CD8-positive, alpha-beta memory T cell (primary cell): ENCODE results near the gene PFKFB3. TPM values are rescaled to one million over a fixed set of nuclear protein-coding genes. Genes with fewer than 3 reads are reported as not detected.
"Not testable (repeated sequence)": the region's sequence is repeated elsewhere in the genome, so short reads cannot be mapped to it uniquely, and the experiment has no call there.

Experiments used
- CTCF ChIA-PET: fragments of 350-600 bp; sonication (Branson Sonifier 250); formaldehyde crosslinking; loops from one replicate; lab custom pipeline; 2021; ENCODE audit warnings: antibody characterized with exemption; lab: Charles Lee
- POLR2A ChIA-PET: fragments of 350-600 bp; sonication (Branson Sonifier 250); formaldehyde crosslinking; loops from one replicate; lab custom pipeline; 2021; ENCODE audit warnings: antibody characterized with exemption; lab: Charles Lee
- DNase-seq, 5 donors: peaks; one replicate each; pipeline versions ENCODE4 v3.0.0 to v3.0.0-alpha.2; 2020 to 2022; ENCODE audit warnings: mixed read lengths in 1 of 5
- H3K27ac ChIP-seq: one replicate; pipeline ENCODE4 v1.7.0; 2013; ENCODE audit warnings: low read depth, mild to moderate bottlenecking, low read length, moderate library complexity
- H3K27me3 ChIP-seq: 2 replicates; pipeline ENCODE4 v1.7.0; 2013; ENCODE audit warnings: low read length, mild to moderate bottlenecking; ENCODE audit not compliant: insufficient read depth, poor library complexity, severe bottlenecking
- H3K36me3 ChIP-seq: 2 replicates; pipeline ENCODE4 v1.7.0; 2013; ENCODE audit warnings: mild to moderate bottlenecking, low read length, moderate library complexity; ENCODE audit not compliant: insufficient read depth
- H3K4me1 ChIP-seq: 2 replicates; pipeline ENCODE4 v1.7.0; 2013; ENCODE audit warnings: mild to moderate bottlenecking, low read length, moderate library complexity; ENCODE audit not compliant: insufficient read depth
- H3K4me3 ChIP-seq: 2 replicates; pipeline ENCODE4 v1.7.0; 2013; ENCODE audit warnings: mild to moderate bottlenecking, low read length
- H3K9me3 ChIP-seq: 2 replicates; pipeline ENCODE4 v1.7.0; 2013; ENCODE audit warnings: mild to moderate bottlenecking, low read length
- H3K27ac Mint-ChIP-seq, 8 donors: one replicate each; pipeline ENCODE4 v1.8.0; 2020 to 2021; ENCODE audit warnings: mixed read lengths in 8 of 8, mild to moderate bottlenecking in 6 of 8, inconsistent platforms in 3 of 8, moderate library complexity in 3 of 8
- H3K27me3 Mint-ChIP-seq, 2 donors: one replicate each; pipeline ENCODE4 v1.8.0; 2020 to 2021; ENCODE audit warnings: mixed read lengths in 2 of 2, mild to moderate bottlenecking in 1 of 2, moderate library complexity in 1 of 2
- H3K36me3 Mint-ChIP-seq, 3 donors: one replicate each; pipeline ENCODE4 v1.8.0; 2020 to 2021; ENCODE audit warnings: mixed read lengths in 3 of 3, inconsistent platforms in 1 of 3, mild to moderate bottlenecking in 1 of 3
- H3K4me1 Mint-ChIP-seq, 3 donors: one replicate each; pipeline ENCODE4 v1.8.0; 2020 to 2021; ENCODE audit warnings: mixed read lengths in 3 of 3, inconsistent platforms in 1 of 3, mild to moderate bottlenecking in 1 of 3
- H3K4me3 Mint-ChIP-seq, 7 donors: one replicate each; pipeline ENCODE4 v1.8.0; 2020 to 2021; ENCODE audit warnings: mixed read lengths in 7 of 7, mild to moderate bottlenecking in 6 of 7, moderate library complexity in 4 of 7, inconsistent platforms in 2 of 7
- H3K9me3 Mint-ChIP-seq, 5 donors: one replicate each; pipeline ENCODE4 v1.8.0; 2020 to 2022; ENCODE audit warnings: mixed read lengths in 5 of 5, mild to moderate bottlenecking in 3 of 5, moderate library complexity in 2 of 5, inconsistent platforms in 1 of 5
- polyA plus RNA-seq: library from polyadenylated mRNA; unstranded; fragments of 300-500 nt; fragmentation: Illumina TruSeq; gene quantifications from one replicate; pipeline ENCODE4 v1.2.3, GENCODE V29; 2021
- total RNA-seq, 2 experiments: library from RNA; stranded (reverse); gene quantifications; one replicate each; pipeline ENCODE4 v1.2.3, GENCODE V29; 2021

Gene PFKFB3
- total and polyA plus RNA-seq, 3 experiments from 2014 or later: 7.4 to 60.1 (median 53.6) TPM

- peaks cover 17% of the 10 kb centered on the region for H3K4me1 ChIP-seq
- Mint-ChIP-seq H3K27me3 (no peaks in the 10 kb centered on the region), H3K9me3 (no peaks in the 10 kb centered on the region), H3K27ac (peak overlapping the region in 1 of 8 donors; percentile 64), H3K4me3 (no peak overlapping the region), H3K36me3 (no peaks in the 10 kb centered on the region), H3K4me1 (peaks cover 22 to 38% (median 24%) of the 10 kb centered on the region in 3 donors)
- H3K36me3 ChIP-seq: no peaks in the 10 kb centered on the region
- DNase-seq: no peak
- H3K27ac ChIP-seq: no peak overlapping the region
- no peaks in the 10 kb centered on the region for H3K27me3 ChIP-seq
- CTCF ChIA-PET: interaction anchor here (1.0 kb wide), 1 partner anchor 11 kb away, joined by 3 read pairs; no protein-coding TSS in a partner anchor
- no peak overlapping the region for H3K4me3 ChIP-seq
- POLR2A ChIA-PET: no interaction called here
- H3K9me3 ChIP-seq: no peaks in the 10 kb centered on the region
Observed at GRCh38 chr10:6278519-6279120, 75.9 kb downstream of the PFKFB3 start.

GRCh38 chr10:6279540-6280267 is 77.0 kb downstream of the PFKFB3 start:
- Histone ChIP-seq H3K36me3 (no peaks in the 10 kb centered on the region), H3K4me1 (peaks cover 16% of the 10 kb centered on the region), H3K9me3 (no peaks in the 10 kb centered on the region), H3K27me3 (no peaks in the 10 kb centered on the region), H3K27ac (no peak overlapping the region), H3K4me3 (no peak overlapping the region)
- CTCF ChIA-PET: interaction anchor here (0.9 kb wide), 1 partner anchor 77 kb away, joined by 4 read pairs; the partner anchor contains the start of gene PFKFB3
- Mint-ChIP-seq H3K9me3 (no peaks in the 10 kb centered on the region), H3K4me1 (peaks cover 22 to 33% (median 22%) of the 10 kb centered on the region in 3 donors), H3K27me3 (no peaks in the 10 kb centered on the region), H3K27ac (peak overlapping the region in 5 of 8 donors; percentile 8 to 58 (median 36)), H3K36me3 (no peaks in the 10 kb centered on the region), H3K4me3 (no peak overlapping the region)
- POLR2A ChIA-PET: no interaction called here
- DNase-seq: no peak

- no peaks in the 10 kb centered on the region for H3K36me3 ChIP-seq
- Mint-ChIP-seq H3K27me3 (no peaks in the 10 kb centered on the region), H3K4me3 (peak overlapping the region in 2 of 7 donors; percentile 17 to 36), H3K36me3 (no peaks in the 10 kb centered on the region), H3K27ac (peak overlapping the region in 6 of 8 donors; percentile 8 to 70 (median 38)), H3K4me1 (peaks cover 17 to 27% (median 17%) of the 10 kb centered on the region in 3 donors), H3K9me3 (no peaks in the 10 kb centered on the region)
- DNase-seq: no peak
- ChIA-PET POLR2A (no interaction called here), CTCF (interaction anchor here (0.9 kb wide), 1 partner anchor 78 kb away, joined by 4 read pairs; the partner anchor contains the start of gene PFKFB3)
- no peaks in the 10 kb centered on the region for H3K9me3 ChIP-seq
- peaks cover 10% of the 10 kb centered on the region for H3K4me1 ChIP-seq
- H3K27ac ChIP-seq: no peak overlapping the region
- H3K4me3 ChIP-seq: no peak overlapping the region
- H3K27me3 ChIP-seq: no peaks in the 10 kb centered on the region
Observed at GRCh38 chr10:6280291-6280690, 77.6 kb downstream of the PFKFB3 start.

GRCh38 chr10:6282454-6282958 is 79.8 kb downstream of the PFKFB3 start:
- Histone ChIP-seq H3K4me3 (no peak overlapping the region), H3K27ac (no peak overlapping the region), H3K27me3 (no peaks in the 10 kb centered on the region), H3K9me3 (no peaks in the 10 kb centered on the region), H3K36me3 (no peaks in the 10 kb centered on the region), H3K4me1 (peaks cover 3% of the 10 kb centered on the region)
- DNase-seq: no peak
- H3K27ac Mint-ChIP-seq: no peak overlapping the region
- H3K4me1 Mint-ChIP-seq: peaks cover 10 to 13% (median 11%) of the 10 kb centered on the region in 3 donors
- no peaks in the 10 kb centered on the region for H3K27me3 Mint-ChIP-seq
- ChIA-PET POLR2A (no interaction called here), CTCF (no interaction called here)
- H3K36me3 Mint-ChIP-seq: peaks cover 0 to 4% (median 0%) of the 10 kb centered on the region in 3 donors
- H3K4me3 Mint-ChIP-seq: no peak overlapping the region
- no peaks in the 10 kb centered on the region for H3K9me3 Mint-ChIP-seq

- H3K27me3 Mint-ChIP-seq: no peaks in the 10 kb centered on the region
- Histone ChIP-seq H3K4me3 (no peak overlapping the region), H3K4me1 (peaks cover 3% of the 10 kb centered on the region), H3K27me3 (no peaks in the 10 kb centered on the region), H3K27ac (no peak overlapping the region), H3K9me3 (no peaks in the 10 kb centered on the region), H3K36me3 (no peaks in the 10 kb centered on the region)
- POLR2A ChIA-PET: no interaction called here
- H3K27ac Mint-ChIP-seq: peak overlapping the region in 1 of 8 donors; percentile 72
- H3K4me3 Mint-ChIP-seq: no peak overlapping the region
- H3K9me3 Mint-ChIP-seq: no peaks in the 10 kb centered on the region
- H3K36me3 Mint-ChIP-seq: peaks cover 0 to 4% (median 0%) of the 10 kb centered on the region in 3 donors
- CTCF ChIA-PET: no interaction called here
- DNase-seq: no peak
- peaks cover 10 to 11% (median 10%) of the 10 kb centered on the region in 3 donors for H3K4me1 Mint-ChIP-seq
Observed at GRCh38 chr10:6283655-6284054, 80.9 kb downstream of the PFKFB3 start.

GRCh38 chr10:6290621-6291020 is 87.9 kb downstream of the PFKFB3 start:
- POLR2A ChIA-PET, DNase-seq, CTCF ChIA-PET, H3K36me3 Mint-ChIP-seq, H3K36me3 ChIP-seq, H3K9me3 ChIP-seq, H3K4me3 ChIP-seq, H3K27ac ChIP-seq, H3K27me3 ChIP-seq, H3K4me3 Mint-ChIP-seq, H3K27me3 Mint-ChIP-seq, H3K9me3 Mint-ChIP-seq: not testable (repeated sequence)
- Mint-ChIP-seq H3K27ac (peak overlapping the region in 2 of 8 donors; percentile 39 to 61), H3K4me1 (peaks cover 7 to 29% (median 10%) of the 10 kb centered on the region in 3 donors)
- peaks cover 11% of the 10 kb centered on the region for H3K4me1 ChIP-seq

- peak overlapping the region in 5 of 8 donors; percentile 6 to 84 (median 58) for H3K27ac Mint-ChIP-seq
- H3K4me1 ChIP-seq: peaks cover 11% of the 10 kb centered on the region
- CTCF ChIA-PET: interaction anchor here (1.7 kb wide), 1 partner anchor 8 kb away, joined by 3 read pairs; no protein-coding TSS in a partner anchor
- POLR2A ChIA-PET: interaction anchor here (1.6 kb wide), 1 partner anchor 54 kb away, joined by 6 read pairs; no protein-coding TSS in a partner anchor
- H3K27me3 Mint-ChIP-seq: no peaks in the 10 kb centered on the region
- no peak overlapping the region for H3K27ac ChIP-seq
- peaks cover 0 to under 1% (median 0%) of the 10 kb centered on the region in 3 donors for H3K36me3 Mint-ChIP-seq
- peaks cover 7 to 33% (median 13%) of the 10 kb centered on the region in 3 donors for H3K4me1 Mint-ChIP-seq
- no peaks in the 10 kb centered on the region for H3K36me3 ChIP-seq
- no peaks in the 10 kb centered on the region for H3K9me3 Mint-ChIP-seq
- no peak for DNase-seq
- H3K9me3 ChIP-seq: no peaks in the 10 kb centered on the region
- H3K4me3 ChIP-seq: no peak overlapping the region
- H3K4me3 Mint-ChIP-seq: no peak overlapping the region
- no peaks in the 10 kb centered on the region for H3K27me3 ChIP-seq
Observed at GRCh38 chr10:6292741-6293151, 90.0 kb downstream of the PFKFB3 start.

- H3K9me3 ChIP-seq, H3K27me3 ChIP-seq, H3K27ac ChIP-seq, H3K4me3 ChIP-seq, H3K4me3 Mint-ChIP-seq, H3K27ac Mint-ChIP-seq, POLR2A ChIA-PET, CTCF ChIA-PET, DNase-seq, H3K27me3 Mint-ChIP-seq, H3K36me3 ChIP-seq, H3K36me3 Mint-ChIP-seq, H3K9me3 Mint-ChIP-seq: not testable (repeated sequence)
- peaks cover 18% of the 10 kb centered on the region for H3K4me1 ChIP-seq
- H3K4me1 Mint-ChIP-seq: peaks cover 22 to 57% (median 30%) of the 10 kb centered on the region in 3 donors
Observed at GRCh38 chr10:6296425-6296824, 93.7 kb downstream of the PFKFB3 start.
